HepG2 (cell line): ENCODE measurements around the gene TTLL12. TPM values are rescaled to one million over a fixed set of nuclear protein-coding genes. Genes with fewer than 3 reads are reported as not detected.

Source experiments
- DR1 ChIP-seq: sonication (generic); formaldehyde crosslinking; IDR thresholded peaks from 2 replicates; pipeline ENCODE4 v1.8.0; 2021; ENCODE audit warnings: mild to moderate bottlenecking, missing genetic modification reagents, inconsistent platforms
- ERF ChIP-seq: IDR thresholded peaks from 2 replicates; pipeline ENCODE4 v1.6.1; 2018; ENCODE audit warnings: missing biosample characterization, missing genetic modification reagents
- GABPA ChIP-seq, 2 experiments: IDR thresholded peaks; 2 replicates each; pipeline ENCODE4 v1.6.1; 2011 to 2016; ENCODE audit warnings: low read depth in 2 of 2, low read length in 1 of 2, missing biosample characterization in 1 of 2, missing genetic modification characterization in 1 of 2
- HDAC6 ChIP-seq: fragments of 200-600 bp; sonication (generic); IDR thresholded peaks from 2 replicates; pipeline ENCODE4 v1.7.0; 2017; ENCODE audit warnings: mild to moderate bottlenecking, antibody characterized with exemption, low read length, low read depth
- LCORL ChIP-seq, 2 experiments: fragments of 450-650 bp in 1 of 2; sonication (generic) in 1 of 2; formaldehyde crosslinking in 1 of 2; IDR thresholded peaks; 2 replicates each; pipeline versions ENCODE4 v1.5.0 to v1.6.1; 2017 to 2020; ENCODE audit warnings: antibody characterized with exemption in 1 of 2, missing genetic modification reagents in 1 of 2
- MED13 ChIP-seq: sonication (generic); formaldehyde crosslinking; IDR thresholded peaks from 2 replicates; pipeline ENCODE4 v1.5.0; 2020; ENCODE audit warnings: missing genetic modification reagents
- NFKB2 ChIP-seq: sonication (generic); formaldehyde crosslinking; IDR thresholded peaks from 2 replicates; pipeline ENCODE4 v1.4.0; 2020; ENCODE audit warnings: missing genetic modification reagents, borderline replicate concordance
- RFX3 ChIP-seq: IDR thresholded peaks from 2 replicates; pipeline ENCODE4 v1.6.1; 2016; ENCODE audit warnings: missing biosample characterization, missing genetic modification reagents
- SETDB1 ChIP-seq: sonication (generic); formaldehyde crosslinking; IDR thresholded peaks from 2 replicates; pipeline ENCODE4 v1.5.1; 2020; ENCODE audit warnings: missing genetic modification reagents, mild to moderate bottlenecking, borderline replicate concordance
- ZFP41 ChIP-seq: sonication (generic); formaldehyde crosslinking; IDR thresholded peaks from 2 replicates; pipeline ENCODE4 v1.4.0; 2020; ENCODE audit warnings: mild to moderate bottlenecking, missing genetic modification reagents, borderline replicate concordance
- ZNF225 ChIP-seq: sonication (generic); formaldehyde crosslinking; IDR thresholded peaks from 2 replicates; pipeline ENCODE4 v1.4.0; 2020; ENCODE audit warnings: mild to moderate bottlenecking, missing genetic modification reagents
- ZNF317 ChIP-seq: sonication (generic); formaldehyde crosslinking; IDR thresholded peaks from 2 replicates; pipeline ENCODE4 v1.5.0; 2020; ENCODE audit warnings: mild to moderate bottlenecking, missing genetic modification reagents
- ZNF34 ChIP-seq: sonication (generic); formaldehyde crosslinking; IDR thresholded peaks from 2 replicates; pipeline ENCODE4 v1.4.0; 2020; ENCODE audit warnings: mild to moderate bottlenecking, missing genetic modification reagents, borderline replicate concordance
- ZNF564 ChIP-seq: sonication (generic); formaldehyde crosslinking; IDR thresholded peaks from 2 replicates; pipeline ENCODE4 v1.8.1; 2023; ENCODE audit warnings: mild to moderate bottlenecking, missing genetic modification reagents
- ZNF747 ChIP-seq: sonication (generic); formaldehyde crosslinking; IDR thresholded peaks from 2 replicates; pipeline ENCODE4 v1.8.1; 2023; ENCODE audit warnings: missing genetic modification reagents, mild to moderate bottlenecking, borderline replicate concordance
- ZNF766 ChIP-seq: sonication (generic); formaldehyde crosslinking; IDR thresholded peaks from 2 replicates; pipeline ENCODE4 v1.5.0; 2020; ENCODE audit warnings: missing genetic modification reagents, borderline replicate concordance
- polyA plus RNA-seq, 8 experiments: library from polyadenylated mRNA; depleted of rRNA in 3 of 8; stranded (reverse) in 7 of 8; unstranded in 1 of 8; fragments of >200 nt; fragmentation: Illumina TruSeq in 4 of 8; extraction: Trizol in 4 of 8; gene quantifications; 2 replicates each; pipeline versions ENCODE4 v1.2.1 to v1.2.3, GENCODE V29; 2011 to 2016; ENCODE audit warnings: low read depth in 4 of 8, missing spikeins in 1 of 8, mixed read lengths in 1 of 8; ENCODE audit not compliant: insufficient read depth in 1 of 8
- total RNA-seq, 5 experiments: library from RNA; depleted of rRNA; stranded (reverse); fragments of >200 nt; fragmentation: Illumina TruSeq; extraction: Trizol; gene quantifications; 2 replicates each; pipeline ENCODE4 v1.2.3, GENCODE V29; 2016; ENCODE audit warnings: low read depth in 1 of 5
- TF ChIP-seq, protein P1 (sequence below): sonication (generic); formaldehyde crosslinking; IDR thresholded peaks from 2 replicates; pipeline ENCODE4 v1.5.1; 2020; ENCODE audit warnings: missing genetic modification reagents, mild to moderate bottlenecking, borderline replicate concordance
- TF ChIP-seq, protein P2 (sequence below): IDR thresholded peaks from 2 replicates; pipeline ENCODE4 v1.6.1; 2016; ENCODE audit warnings: control low read depth
- TF ChIP-seq, protein P3 (sequence below), 2 experiments: sonication (generic) in 1 of 2; formaldehyde crosslinking in 1 of 2; IDR thresholded peaks; 2 replicates each; pipeline versions ENCODE4 v1.4.0 to v1.6.1; 2018 to 2020; ENCODE audit warnings: missing genetic modification reagents in 2 of 2, borderline replicate concordance in 1 of 2, low read depth in 1 of 2, mild to moderate bottlenecking in 1 of 2, missing biosample characterization in 1 of 2
- TF ChIP-seq, protein P4 (sequence below): sonication (generic); formaldehyde crosslinking; IDR thresholded peaks from 2 replicates; pipeline ENCODE4 v1.4.0; 2020; ENCODE audit warnings: mild to moderate bottlenecking, missing genetic modification reagents
- TF ChIP-seq, protein P5 (sequence below): sonication (generic); formaldehyde crosslinking; IDR thresholded peaks from 2 replicates; pipeline ENCODE4 v1.5.1; 2020; ENCODE audit warnings: mild to moderate bottlenecking, missing genetic modification reagents, moderate library complexity

The TTLL12 gene
- total and polyA plus RNA-seq, 2 of the 13 experiments (the other 11 are each of a cell fraction or from before 2014, with no cell fraction given): 11.9 to 38.1 TPM

DNA sequence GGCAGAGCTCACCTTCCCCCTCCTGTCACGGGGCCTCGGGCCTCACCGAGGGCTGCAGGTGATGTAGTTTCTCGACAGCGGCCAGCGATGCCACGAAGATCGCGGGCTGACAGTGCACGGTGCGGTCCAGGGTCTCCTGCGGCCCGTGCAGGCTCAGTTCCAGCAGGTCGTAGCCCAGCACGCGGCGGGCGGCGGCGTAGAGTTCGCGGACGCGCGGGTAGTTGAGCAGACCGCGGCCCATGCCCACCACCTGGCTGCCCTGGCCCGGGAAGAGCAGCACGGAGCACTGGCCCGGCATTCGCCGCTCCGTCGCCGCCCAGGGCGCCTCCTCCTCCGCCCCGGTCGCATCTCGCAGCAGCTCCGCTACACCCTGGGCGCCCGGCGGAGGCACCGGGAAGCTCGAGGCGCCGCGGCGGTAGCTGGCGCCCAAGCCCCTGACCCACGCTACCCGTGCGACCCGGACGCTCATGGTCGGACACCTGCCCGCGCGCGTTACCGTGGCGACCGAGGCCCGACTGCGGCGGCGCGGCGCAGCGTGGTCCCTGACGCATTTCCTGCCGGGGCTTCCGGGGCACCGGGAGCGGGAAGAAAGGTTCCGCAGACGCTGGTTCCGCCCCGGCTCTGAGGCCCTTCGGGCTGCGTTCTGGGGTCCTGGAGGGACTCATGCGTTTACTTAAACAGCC, 43.9 kb downstream of the TTLL12 start, which contains the start of gene MCAT (continued):
- TF ChIP-seq ERF (CRISPR knock-in tag) (peak; percentile 64; the same call in 1 of the 2 replicates), MED13 (CRISPR knock-in tag) (no peak), GABPA (IDR thresholded peaks at IDR 0.05; ENCODE audit: low read depth, low read length) (peak; percentile 89), GABPA (CRISPR knock-in tag; IDR thresholded peaks at IDR 0.05; ENCODE audit: low read depth) (peak; percentile 91), ZNF766 (CRISPR knock-in tag) (no peak), ZFP41 (CRISPR knock-in tag) (peak; percentile 51; the same call in 1 of the 2 replicates), HDAC6 (no peak), ZNF34 (CRISPR knock-in tag) (no peak; the same call in 1 of the 2 replicates), ZNF564 (CRISPR knock-in tag) (no peak), NFKB2 (CRISPR knock-in tag) (peak; percentile 62; the same call in 1 of the 2 replicates), ZNF747 (peak; percentile 87), SETDB1 (CRISPR knock-in tag) (no peak), DR1 (CRISPR knock-in tag) (no peak), LCORL (IDR thresholded peaks at IDR 0.05) (no peak), LCORL (CRISPR knock-in tag; IDR thresholded peaks at IDR 0.05) (peak; percentile 83), ZNF317 (peak; percentile 69; the same call in 1 of the 2 replicates), ZNF225 (CRISPR knock-in tag) (no peak; the same call in 1 of the 2 replicates), RFX3 (CRISPR knock-in tag) (peak; percentile 87)
- TF ChIP-seq, protein P1, sequence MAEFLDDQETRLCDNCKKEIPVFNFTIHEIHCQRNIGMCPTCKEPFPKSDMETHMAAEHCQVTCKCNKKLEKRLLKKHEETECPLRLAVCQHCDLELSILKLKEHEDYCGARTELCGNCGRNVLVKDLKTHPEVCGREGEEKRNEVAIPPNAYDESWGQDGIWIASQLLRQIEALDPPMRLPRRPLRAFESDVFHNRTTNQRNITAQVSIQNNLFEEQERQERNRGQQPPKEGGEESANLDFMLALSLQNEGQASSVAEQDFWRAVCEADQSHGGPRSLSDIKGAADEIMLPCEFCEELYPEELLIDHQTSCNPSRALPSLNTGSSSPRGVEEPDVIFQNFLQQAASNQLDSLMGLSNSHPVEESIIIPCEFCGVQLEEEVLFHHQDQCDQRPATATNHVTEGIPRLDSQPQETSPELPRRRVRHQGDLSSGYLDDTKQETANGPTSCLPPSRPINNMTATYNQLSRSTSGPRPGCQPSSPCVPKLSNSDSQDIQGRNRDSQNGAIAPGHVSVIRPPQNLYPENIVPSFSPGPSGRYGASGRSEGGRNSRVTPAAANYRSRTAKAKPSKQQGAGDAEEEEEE: no peak
- TF ChIP-seq, protein P2, sequence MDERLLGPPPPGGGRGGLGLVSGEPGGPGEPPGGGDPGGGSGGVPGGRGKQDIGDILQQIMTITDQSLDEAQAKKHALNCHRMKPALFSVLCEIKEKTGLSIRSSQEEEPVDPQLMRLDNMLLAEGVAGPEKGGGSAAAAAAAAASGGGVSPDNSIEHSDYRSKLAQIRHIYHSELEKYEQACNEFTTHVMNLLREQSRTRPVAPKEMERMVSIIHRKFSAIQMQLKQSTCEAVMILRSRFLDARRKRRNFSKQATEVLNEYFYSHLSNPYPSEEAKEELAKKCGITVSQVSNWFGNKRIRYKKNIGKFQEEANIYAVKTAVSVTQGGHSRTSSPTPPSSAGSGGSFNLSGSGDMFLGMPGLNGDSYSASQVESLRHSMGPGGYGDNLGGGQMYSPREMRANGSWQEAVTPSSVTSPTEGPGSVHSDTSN: no peak
- TF ChIP-seq, protein P3, sequence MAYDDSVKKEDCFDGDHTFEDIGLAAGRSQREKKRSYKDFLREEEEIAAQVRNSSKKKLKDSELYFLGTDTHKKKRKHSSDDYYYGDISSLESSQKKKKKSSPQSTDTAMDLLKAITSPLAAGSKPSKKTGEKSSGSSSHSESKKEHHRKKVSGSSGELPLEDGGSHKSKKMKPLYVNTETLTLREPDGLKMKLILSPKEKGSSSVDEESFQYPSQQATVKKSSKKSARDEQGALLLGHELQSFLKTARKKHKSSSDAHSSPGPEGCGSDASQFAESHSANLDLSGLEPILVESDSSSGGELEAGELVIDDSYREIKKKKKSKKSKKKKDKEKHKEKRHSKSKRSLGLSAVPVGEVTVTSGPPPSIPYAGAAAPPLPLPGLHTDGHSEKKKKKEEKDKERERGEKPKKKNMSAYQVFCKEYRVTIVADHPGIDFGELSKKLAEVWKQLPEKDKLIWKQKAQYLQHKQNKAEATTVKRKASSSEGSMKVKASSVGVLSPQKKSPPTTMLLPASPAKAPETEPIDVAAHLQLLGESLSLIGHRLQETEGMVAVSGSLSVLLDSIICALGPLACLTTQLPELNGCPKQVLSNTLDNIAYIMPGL (CRISPR knock-in tag; IDR thresholded peaks at IDR 0.05; ENCODE audit: borderline replicate concordance in 1 of 2, low read depth in 1 of 2): peak; percentile 80 to 87
- TF ChIP-seq, protein P4, sequence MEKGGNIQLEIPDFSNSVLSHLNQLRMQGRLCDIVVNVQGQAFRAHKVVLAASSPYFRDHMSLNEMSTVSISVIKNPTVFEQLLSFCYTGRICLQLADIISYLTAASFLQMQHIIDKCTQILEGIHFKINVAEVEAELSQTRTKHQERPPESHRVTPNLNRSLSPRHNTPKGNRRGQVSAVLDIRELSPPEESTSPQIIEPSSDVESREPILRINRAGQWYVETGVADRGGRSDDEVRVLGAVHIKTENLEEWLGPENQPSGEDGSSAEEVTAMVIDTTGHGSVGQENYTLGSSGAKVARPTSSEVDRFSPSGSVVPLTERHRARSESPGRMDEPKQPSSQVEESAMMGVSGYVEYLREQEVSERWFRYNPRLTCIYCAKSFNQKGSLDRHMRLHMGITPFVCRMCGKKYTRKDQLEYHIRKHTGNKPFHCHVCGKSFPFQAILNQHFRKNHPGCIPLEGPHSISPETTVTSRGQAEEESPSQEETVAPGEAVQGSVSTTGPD (CRISPR knock-in tag): no peak
- TF ChIP-seq, protein P5, sequence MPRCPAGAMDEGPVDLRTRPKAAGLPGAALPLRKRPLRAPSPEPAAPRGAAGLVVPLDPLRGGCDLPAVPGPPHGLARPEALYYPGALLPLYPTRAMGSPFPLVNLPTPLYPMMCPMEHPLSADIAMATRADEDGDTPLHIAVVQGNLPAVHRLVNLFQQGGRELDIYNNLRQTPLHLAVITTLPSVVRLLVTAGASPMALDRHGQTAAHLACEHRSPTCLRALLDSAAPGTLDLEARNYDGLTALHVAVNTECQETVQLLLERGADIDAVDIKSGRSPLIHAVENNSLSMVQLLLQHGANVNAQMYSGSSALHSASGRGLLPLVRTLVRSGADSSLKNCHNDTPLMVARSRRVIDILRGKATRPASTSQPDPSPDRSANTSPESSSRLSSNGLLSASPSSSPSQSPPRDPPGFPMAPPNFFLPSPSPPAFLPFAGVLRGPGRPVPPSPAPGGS: no peak
